ENCODE measurements around the gene TYK2. TPM values are rescaled to one million over a fixed set of nuclear protein-coding genes. Genes with fewer than 3 reads are reported as not detected.

TYK2 gene
- total RNA-seq (2022; extraction: Qiagen RNA extraction) = 31.1 to 43.7 TPM (median 40.2 TPM) in 5 replicates

GRCh38 chr19:10380313-10381102 is at the start of gene TYK2:
Gene TYK2, minus strand, starts transcription at chr19:10380572. Its CDS starts 2,166 bp downstream, at chr19:10378406.

GRCh38 chr19:10420444-10421239 is 40.3 kb upstream of the TYK2 start, which contains the start of gene PDE4A:
Gene PDE4A, plus strand, starts transcription at chr19:10420538. Its CDS starts 227 bp downstream, at chr19:10420765.

GRCh38 chr19:10403137-10404021 is 23.0 kb upstream of the TYK2 start, which contains the start of gene CDC37:
Gene CDC37, minus strand, starts transcription at chr19:10403542. Its CDS starts 63 bp downstream, at chr19:10403479.

GRCh38 chr19:10339380-10339960 is 40.9 kb downstream of the TYK2 start, which contains the start of gene ICAM3:
Gene ICAM3, minus strand, starts transcription at chr19:10339624. Its CDS starts 10 bp downstream, at chr19:10339614.

GRCh38 chr19:10332965-10333757 is 47.2 kb downstream of the TYK2 start, which contains the start of gene RAVER1:
Gene RAVER1, minus strand, starts transcription at chr19:10333529. Its CDS starts 22 bp downstream, at chr19:10333507.

GRCh38 chr19:10315335-10316214 is 64.8 kb downstream of the TYK2 start, which contains the start of gene FDX2:
Gene FDX2, minus strand, starts transcription at chr19:10316015. Its CDS starts 19 bp downstream, at chr19:10315996.

GRCh38 chr19:10309423-10309822 is 70.9 kb downstream of the TYK2 start, which contains the start of gene ZGLP1:
Gene ZGLP1, minus strand, starts transcription at chr19:10309815.

Other genes with a start within 250 kb of the TYK2 start
- 53.4 to 60.4 TPM (median 58.5 TPM) in 5 replicates for gene DNMT1, start 185.6 kb downstream of the TYK2 start, total RNA-seq (2022; extraction: Qiagen RNA extraction)
- gene S1PR2, start 149.2 kb downstream of the TYK2 start, total RNA-seq (2022; extraction: Qiagen RNA extraction) = 0.68 to 1.1 TPM (median 0.73 TPM) in 5 replicates
- 54.1 to 77.3 TPM (median 72.5 TPM) in 5 replicates for gene MRPL4, start 128.4 kb downstream of the TYK2 start, total RNA-seq (2022; extraction: Qiagen RNA extraction)
- gene ICAM1, start 109.5 kb downstream of the TYK2 start, total RNA-seq (2022; extraction: Qiagen RNA extraction) = 2.5 to 4.4 TPM (median 4.3 TPM) in 5 replicates
- 0.08 to 0.09 TPM in 2 of 5 replicates, not detected in the others for gene ICAM4, start 93.6 kb downstream of the TYK2 start, total RNA-seq (2022; extraction: Qiagen RNA extraction)
- gene ICAM5, start 90.6 kb downstream of the TYK2 start, total RNA-seq (2022; extraction: Qiagen RNA extraction) = 0.25 to 0.78 TPM (median 0.72 TPM) in 5 replicates
- 0.66 to 2.8 TPM (median 2.3 TPM) in 5 replicates for gene ZGLP1, start 70.8 kb downstream of the TYK2 start, total RNA-seq (2022; extraction: Qiagen RNA extraction)
- 23.3 to 35.3 TPM (median 32.5 TPM) in 5 replicates for gene FDX2, start 64.6 kb downstream of the TYK2 start, total RNA-seq (2022; extraction: Qiagen RNA extraction)
- 24.6 to 28.7 TPM (median 27.8 TPM) in 5 replicates for gene RAVER1, start 47.0 kb downstream of the TYK2 start, total RNA-seq (2022; extraction: Qiagen RNA extraction)
- 6.4 to 9.7 TPM (median 8.2 TPM) in 5 replicates for gene ICAM3, start 40.9 kb downstream of the TYK2 start, total RNA-seq (2022; extraction: Qiagen RNA extraction)
- 166 to 190 TPM (median 172 TPM) in 5 replicates for gene CDC37, start 23.0 kb upstream of the TYK2 start, total RNA-seq (2022; extraction: Qiagen RNA extraction)
- gene PDE4A, start 40.0 kb upstream of the TYK2 start, total RNA-seq (2022; extraction: Qiagen RNA extraction) = 4.2 to 4.6 TPM (median 4.5 TPM) in 5 replicates
- gene KEAP1, start 122.8 kb upstream of the TYK2 start, total RNA-seq (2022; extraction: Qiagen RNA extraction) = 49.8 to 65.7 TPM (median 53.9 TPM) in 5 replicates
- gene S1PR5, start 136.9 kb upstream of the TYK2 start, total RNA-seq (2022; extraction: Qiagen RNA extraction) = 1.2 to 1.9 TPM (median 1.6 TPM) in 5 replicates
- gene ATG4D, start 163.3 kb upstream of the TYK2 start, total RNA-seq (2022; extraction: Qiagen RNA extraction) = 17.3 to 22.3 TPM (median 20.2 TPM) in 5 replicates
- gene KRI1, start 185.4 kb upstream of the TYK2 start, total RNA-seq (2022; extraction: Qiagen RNA extraction) = 13.9 to 18.1 TPM (median 15.3 TPM) in 5 replicates
- gene CDKN2D, start 188.4 kb upstream of the TYK2 start, total RNA-seq (2022; extraction: Qiagen RNA extraction) = 4.8 to 6.0 TPM (median 5.3 TPM) in 5 replicates
- gene AP1M2, start 206.7 kb upstream of the TYK2 start, total RNA-seq (2022; extraction: Qiagen RNA extraction) = 29.1 to 51.6 TPM (median 39.6 TPM) in 5 replicates
- gene SLC44A2, start 245.0 kb upstream of the TYK2 start, total RNA-seq (2022; extraction: Qiagen RNA extraction) = 6.6 to 9.1 TPM (median 8.0 TPM) in 5 replicates

Measured in A549 treated with Hydrocortisone at 1 μM for 4 hours (cell line).